Stimulated activated CD4-positive, alpha-beta T cell treated with anti-CD3 and anti-CD28 coated beads, Interleukin-2, amount 100 ng/mL, for 24 hours (primary cell): ENCODE data around the gene SPAG16.
"Not testable (repeated sequence)": the region's sequence is repeated elsewhere in the genome, so short reads cannot be mapped to it uniquely, and the experiment has no call there.

ENCODE experiments used
- DNase-seq, 2 donors: peaks; one replicate each; pipeline ENCODE4 v3.0.0-alpha.2; 2020

SPAG16 gene

DNA sequence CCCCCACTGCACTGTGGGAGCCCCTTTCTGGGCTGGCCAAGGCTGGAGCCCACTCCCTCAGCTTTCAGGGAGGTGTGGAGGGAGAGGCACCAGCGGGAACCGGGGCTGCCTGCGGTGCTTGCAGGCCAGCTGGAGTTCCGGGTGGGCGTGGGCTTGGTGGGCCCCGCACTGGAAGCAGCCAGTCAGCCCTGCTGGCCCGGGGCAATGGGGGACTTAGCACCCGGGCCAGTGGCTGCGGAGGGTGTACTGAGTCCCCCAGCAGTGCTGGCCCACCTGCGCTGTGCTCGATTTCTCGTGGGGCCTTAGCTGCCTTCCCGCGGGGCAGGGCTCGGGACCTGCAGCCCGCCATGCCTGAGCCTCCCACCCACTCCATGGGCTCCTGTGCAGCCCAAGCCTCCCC is 434.1 kb downstream of the SPAG16 start:
- not testable (repeated sequence) for DNase-seq

DNA sequence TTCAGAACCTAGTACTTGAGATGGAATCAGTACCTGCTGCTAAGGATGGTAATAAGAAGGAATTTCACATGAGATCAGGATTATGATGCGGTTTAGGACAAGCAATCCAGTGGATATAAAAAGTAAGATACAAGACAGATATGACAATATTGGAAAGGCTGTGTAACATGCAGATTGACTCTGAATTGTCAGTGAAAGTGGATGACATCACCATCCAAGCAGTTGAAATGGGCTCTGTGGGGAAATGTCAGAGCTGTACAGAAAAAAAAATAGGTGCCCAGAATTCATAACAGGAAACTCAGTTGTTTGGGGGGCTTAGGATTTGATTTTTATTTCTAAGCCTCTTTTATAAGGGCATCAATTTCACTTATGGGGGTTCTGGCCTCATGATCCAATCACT is 438.3 kb downstream of the SPAG16 start:
- DNase-seq = no peak

DNA sequence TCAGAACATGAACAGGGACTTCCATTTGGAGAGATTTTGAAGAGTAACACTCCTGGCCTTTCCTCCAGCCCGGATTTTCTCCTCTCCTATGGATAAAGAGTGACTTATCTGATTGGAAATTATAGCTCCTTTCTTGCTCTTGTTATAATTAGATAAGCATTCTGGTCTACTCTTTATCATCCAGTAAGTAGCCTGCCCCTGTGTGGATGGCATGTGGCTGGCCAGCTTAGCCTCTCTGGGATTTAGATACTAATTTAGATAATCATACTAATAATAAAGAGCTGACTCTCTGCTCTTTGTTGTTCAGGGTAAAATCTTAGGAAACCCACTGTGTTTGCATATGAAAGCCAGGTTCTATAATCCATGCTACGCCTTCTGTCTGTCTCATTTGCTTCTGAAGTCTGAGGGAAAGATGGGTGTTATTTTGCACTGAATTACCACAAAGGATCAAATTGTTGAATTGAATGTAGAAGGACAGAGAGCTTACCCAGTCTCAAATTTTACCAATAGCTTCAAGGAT is 438.8 kb downstream of the SPAG16 start:
- no peak for DNase-seq

DNA sequence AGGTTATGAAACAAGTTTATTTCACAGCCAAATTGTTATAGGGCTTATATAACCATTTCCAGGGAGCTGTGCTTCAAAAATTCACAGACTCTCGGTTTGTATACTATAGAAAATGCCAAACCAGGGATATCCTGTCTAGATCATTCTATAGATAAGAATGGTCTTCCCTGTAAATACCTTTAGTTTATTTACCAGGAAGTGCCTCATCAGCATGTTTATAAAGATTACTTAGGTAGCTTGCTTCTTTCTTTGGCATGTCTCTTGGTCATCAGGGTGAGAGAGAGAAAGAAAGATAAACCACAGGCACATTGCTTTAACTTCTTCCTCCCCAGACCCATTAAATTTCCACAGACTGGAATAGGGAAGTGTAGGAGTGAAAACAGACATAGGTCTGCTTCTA is 439.4 kb downstream of the SPAG16 start:
- DNase-seq = no peak

DNA sequence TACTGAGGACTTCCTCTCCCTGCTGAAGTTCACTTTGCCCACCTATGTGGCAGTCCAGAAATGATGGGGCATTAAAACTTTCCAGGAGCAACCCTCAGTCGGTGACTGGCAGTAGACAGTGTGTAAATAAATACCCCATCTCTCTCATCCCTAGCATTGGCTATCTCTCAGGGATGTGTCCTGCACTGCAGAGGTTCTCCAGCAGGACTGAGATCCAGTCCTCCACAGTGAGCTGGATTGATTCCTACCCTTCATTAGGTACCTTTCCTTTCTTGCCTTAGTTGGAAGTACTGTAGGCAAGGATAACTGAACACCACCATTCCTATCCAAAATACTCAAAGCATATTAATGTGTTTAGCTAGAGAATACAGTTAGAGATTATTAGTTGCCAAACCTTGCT is 441.8 kb downstream of the SPAG16 start:
- DNase-seq = no peak

DNA sequence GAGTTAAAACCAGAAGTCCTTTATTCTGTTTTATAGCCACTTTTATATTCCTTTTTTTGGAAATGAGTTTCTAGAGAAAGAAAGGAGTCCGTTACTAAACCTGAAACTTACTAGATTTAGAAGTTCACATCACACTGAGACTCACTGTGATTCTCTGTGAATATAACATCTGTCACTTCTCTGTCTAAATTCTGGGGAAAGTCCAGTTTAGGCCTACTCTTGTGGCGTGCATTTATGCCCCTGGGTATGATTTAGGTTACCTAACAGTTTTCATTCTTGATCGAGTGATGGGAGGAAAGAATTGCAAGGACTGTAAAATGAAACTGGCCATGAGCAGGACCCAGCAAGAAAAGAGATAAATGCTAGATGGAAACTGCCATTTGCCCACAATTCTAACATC is 449.6 kb downstream of the SPAG16 start:
- no peak for DNase-seq

DNA sequence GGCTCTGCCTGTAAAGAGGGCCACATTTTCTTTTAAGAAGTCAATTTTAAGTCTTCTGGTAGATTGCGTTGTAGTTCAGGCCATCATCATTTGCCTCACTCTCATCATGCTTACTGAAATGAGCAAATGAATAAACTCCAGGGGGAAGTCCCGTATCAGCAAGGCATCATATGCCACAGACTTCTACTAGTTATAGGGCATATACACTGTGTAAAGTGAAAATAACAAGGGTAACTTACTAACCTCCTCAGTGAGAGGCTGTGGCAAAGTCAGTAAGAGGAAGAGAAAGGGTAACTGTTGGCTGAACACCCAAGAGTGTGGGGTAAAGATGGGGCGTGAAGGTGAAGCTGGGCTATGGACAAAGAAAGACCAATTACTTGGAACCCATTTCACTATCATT is 456.2 kb downstream of the SPAG16 start:
- DNase-seq = no peak

DNA sequence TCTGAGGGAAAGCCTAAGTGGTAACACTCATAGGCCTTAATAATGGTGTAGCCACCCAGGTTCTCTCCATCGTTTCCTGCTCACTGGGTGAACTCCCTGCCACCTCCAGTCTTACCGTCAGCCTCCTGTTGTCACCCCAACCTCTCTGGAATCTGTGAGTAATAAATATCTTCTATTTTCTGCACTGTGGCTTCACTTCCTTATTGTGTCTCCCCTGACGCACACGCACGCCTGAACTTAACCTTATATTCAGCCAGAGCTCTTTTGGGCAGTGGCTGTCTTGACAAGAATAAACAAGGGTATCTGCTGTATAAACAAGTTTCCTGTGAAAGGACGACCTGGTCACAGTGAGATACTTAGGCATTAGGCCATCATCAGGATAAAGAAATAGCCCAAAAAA is 467.2 kb downstream of the SPAG16 start:
- DNase-seq = no peak

DNA sequence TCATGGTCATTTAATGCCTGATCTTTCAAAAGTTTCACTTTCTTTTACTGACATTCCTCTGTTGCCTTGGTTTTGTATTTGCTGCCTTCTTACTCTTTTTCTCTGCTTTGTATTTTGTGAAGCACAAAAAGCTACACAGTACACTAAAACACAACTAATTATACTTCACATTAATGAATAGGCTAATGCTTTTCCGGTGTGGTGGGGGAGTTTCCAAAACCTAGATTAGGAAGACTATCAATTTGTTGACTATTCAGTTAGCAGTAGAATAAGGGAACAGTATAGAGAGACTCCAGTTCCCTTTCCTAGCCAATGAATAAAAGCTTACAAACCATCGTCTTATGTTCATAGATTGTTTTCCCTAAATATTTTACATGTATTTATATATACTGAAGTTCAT is 468.3 kb downstream of the SPAG16 start:
- DNase-seq = no peak

DNA sequence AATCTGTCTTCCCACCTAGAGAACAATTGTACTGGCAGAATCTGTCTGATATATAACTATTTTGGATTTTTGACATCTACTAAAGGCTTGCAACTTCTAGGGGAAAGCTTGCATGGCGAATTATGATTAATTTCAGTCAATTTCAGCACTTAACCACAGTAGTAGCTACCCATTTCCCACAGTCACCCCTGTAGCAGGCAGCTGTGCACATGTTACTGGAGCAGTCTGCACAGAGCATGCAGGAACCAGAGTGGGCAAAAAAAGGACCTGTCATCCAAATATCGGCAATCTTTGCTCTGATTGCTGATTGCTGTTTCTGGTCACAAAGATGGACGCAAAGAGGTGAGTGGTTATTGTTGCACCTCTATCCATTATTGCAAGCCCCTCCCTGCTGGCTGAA is 473.3 kb downstream of the SPAG16 start:
- DNase-seq = no peak

DNA sequence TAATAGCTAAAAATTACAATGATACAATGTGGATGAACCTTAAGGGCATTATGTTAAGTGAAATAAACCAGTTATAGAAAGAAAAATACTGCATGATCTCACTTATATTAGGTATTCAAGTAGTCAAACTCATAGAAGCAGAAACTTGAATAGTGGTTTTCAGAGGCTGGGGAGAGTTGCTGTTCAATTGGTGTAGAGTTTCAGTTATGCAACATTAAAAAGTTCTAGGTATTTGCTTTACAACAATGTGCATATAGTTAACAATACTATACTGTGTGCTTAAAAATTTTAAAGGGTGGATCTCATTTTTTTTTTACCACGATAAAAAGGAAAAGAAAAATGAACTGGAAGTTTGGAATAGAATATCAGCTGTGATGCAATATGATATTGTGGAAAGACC is 479.1 kb downstream of the SPAG16 start:
- DNase-seq = no peak

DNA sequence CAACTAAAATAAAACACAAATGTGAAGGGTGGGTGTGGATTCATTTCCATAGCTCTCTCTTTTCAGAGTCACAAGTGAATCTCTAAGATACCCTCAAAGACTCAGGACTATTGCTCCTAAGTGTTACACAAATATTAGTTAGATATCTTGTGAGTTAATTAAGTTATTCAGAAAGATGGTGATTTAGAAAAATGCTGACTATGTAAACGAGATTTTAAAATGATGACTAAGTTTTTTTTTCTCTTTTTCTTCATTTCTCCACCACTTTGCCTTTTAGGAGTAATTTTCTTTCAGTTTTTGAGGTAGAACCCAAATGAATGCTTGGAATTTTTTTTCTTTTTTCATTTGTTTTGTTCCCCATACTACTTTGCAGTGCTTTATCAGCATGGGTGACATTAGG is 479.7 kb downstream of the SPAG16 start:
- no peak for DNase-seq

DNA sequence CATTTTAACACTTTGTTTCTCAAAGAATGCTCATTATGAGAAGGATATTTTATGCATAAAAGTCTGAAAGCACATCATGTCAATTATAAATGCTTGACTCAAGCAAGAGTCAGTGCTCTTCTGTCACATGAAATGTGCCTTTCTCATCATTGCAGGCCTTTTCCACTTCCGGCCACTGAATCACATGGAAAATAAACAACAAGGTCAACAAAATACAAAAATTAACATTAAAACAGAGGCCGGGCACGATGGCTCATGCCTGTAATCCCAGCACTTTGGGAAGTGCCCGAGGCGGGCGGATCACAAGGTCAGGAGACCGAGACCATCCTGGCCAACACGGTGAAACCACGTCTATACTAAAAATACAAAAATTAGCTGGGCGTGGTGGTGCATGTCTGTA is 480.6 kb downstream of the SPAG16 start:
- DNase-seq = no peak

DNA sequence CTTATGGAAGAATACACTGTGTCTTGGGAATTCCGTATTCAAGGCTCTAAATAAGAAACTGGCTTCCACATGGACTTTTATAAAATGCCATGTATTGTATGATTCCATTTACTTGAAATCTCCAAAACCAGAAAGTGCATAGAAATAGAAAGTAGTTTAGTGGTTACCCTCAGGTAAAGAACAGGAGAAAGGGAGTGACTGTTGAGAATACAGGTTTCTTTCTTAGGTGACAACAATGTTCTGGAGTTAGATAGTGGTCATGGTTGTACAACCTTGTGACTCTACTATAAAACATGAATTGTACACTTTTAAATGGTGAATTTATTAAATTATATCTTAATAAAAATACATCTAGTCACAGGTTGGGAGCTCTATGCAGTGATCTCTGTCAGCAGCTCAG is 481.8 kb downstream of the SPAG16 start:
- no peak for DNase-seq

DNA sequence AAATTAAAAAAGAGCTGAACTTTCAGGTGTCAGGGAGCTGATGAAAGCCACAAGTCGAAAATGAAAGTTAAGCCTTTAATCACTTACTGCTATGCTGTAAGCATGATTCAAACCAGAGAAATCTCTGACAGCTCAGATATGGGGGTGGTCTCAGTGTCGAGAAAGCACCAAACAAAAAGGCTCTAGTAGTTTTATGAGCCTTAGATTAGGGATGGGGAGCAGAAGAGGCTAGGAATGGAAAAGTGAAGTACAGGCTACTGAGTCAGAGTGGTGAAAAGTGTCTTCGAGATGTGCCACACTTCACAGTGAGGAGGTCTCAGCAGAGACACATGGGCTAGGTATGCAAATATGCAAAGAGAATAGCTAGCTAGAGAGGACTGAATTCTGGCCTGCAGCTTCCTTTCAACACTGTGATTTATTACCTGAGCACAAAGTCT is 482.2 kb downstream of the SPAG16 start:
- DNase-seq = no peak

DNA sequence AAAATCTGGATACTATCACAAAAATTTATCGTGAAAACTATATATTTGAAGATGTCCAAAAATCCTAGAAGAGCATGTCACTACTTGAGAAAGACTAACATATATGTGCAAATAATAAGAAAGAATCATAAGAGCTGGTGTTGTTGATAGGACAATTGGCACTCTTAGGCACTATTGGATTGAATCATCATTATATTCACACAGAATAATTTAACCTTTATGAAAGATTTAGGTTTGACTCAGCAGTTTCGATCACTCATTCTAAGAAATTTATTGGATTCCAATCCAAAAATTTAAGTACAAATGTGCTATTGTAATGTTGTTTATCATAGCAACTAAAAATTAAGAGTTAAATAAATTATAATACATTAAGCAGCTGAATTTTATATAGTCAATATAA is 503.6 kb downstream of the SPAG16 start:
- DNase-seq = no peak

DNA sequence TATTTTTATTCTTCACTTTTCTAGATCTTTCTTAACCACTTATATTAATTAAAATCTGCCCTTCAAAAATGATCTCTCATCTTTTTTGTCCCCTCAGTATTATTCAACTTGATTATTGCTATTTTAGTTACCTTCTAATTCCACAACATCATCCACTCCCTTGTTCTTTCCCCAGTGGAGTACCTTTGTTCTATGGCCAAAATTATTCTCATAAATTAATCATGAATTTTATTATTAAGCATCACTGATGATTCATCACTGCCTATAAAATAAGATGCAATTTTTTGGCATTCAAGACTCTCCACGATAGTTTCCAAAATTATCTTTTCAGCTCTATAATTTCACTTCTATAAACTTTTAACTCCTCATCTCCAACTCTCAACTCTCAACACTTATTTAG is 505.7 kb downstream of the SPAG16 start:
- no peak for DNase-seq

DNA sequence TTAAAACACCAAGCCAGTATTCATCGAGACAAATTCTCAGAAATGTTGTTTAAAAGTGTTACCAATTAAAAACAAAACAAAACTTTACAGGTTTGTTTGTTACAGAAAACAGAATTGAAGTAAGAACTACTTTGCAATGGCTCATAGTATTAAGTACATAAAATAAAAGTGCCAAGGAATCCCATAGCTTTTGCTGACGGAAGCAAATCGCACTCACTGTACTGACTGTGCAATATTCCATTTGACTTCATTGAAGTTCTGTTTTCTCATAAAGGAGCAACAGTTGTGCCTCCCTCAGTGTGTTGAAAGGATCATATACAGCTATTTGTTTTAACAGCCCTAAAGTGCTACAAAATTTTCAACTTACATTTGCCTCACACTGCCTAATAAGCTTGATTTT is 507.8 kb downstream of the SPAG16 start:
- DNase-seq = no peak

DNA sequence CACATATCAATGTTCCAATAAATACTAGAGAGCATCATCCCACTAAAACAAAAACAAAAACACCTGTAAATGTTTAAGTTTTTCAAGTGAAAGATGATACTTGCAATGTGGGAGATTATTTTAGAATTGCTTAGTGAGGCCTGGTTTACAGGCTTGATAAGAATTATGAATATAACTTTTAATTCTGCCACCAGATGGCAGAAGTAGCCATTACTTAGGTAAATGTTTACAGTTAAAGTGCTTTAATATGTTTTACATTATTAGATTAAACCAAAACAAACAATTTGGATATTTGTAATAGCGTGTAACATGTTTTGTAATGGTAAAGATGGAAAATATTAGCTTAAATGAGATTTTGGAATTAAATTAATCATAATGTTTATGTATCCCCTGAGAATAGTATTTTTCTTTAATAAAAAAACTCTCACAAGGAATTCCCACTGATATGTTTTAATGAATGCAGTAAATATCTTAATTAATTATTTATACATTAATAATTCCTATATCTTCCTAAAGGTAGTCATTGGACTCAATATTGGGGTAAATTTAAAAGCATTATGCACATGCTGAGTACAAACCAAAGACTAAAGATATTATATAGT is 522.0 kb downstream of the SPAG16 start:
- no peak for DNase-seq

DNA sequence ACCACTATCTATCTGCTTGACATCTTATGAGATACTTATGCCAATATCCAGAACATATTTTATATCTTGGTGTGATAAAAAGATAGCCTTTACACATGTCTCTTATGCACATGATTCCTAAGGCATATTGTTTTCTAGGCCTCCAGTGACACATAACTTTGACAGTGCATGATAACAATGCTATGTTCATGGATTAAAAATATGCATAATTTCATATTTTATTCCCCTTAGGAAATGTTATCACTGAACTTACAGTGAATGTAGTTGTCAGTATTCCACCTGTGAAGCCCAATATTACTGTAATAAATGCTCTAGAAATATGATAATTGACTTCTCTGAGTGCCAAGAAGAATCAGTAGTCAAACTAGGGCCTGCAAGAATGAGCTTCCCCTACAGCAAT is 532.3 kb downstream of the SPAG16 start:
- DNase-seq = no peak

DNA sequence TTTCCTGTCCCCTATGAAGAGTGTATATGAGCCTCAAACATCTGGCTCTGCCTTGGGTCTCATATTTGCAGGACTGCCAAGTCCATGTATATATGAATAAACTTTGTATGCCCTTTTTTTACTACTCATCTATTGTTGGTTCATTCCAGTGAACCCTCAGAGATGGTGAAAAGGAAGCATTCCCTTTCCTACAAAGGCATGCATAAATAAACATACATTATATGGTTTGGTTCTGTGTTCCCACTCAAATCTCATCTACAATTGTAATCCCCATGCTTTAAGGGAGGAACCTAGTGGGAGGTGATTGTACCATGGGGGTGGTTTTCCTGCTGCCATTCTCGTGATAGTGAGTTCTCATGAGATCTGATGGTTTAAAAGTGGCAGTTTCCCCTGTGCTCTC is 534.2 kb downstream of the SPAG16 start:
- no peak for DNase-seq

DNA sequence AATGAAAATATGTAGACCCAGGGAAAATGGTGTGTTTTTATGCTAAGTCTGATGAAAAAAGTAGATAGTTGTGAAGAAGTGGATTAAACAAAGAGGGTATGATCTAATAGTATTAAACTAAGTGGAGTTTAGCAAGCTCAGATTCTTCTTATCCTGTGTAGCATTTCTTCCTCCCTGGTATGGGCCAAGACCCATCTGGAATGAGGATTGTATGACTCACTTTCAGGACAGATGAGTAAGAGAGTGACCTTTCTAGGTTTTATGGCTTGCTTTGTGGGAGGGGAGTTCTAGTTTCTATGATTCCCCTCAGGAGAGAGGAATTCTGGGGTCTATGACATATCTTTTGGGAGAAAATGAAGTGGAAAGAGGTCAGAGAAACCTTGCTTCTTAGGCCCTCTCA is 550.1 kb downstream of the SPAG16 start:
- no peak for DNase-seq

DNA sequence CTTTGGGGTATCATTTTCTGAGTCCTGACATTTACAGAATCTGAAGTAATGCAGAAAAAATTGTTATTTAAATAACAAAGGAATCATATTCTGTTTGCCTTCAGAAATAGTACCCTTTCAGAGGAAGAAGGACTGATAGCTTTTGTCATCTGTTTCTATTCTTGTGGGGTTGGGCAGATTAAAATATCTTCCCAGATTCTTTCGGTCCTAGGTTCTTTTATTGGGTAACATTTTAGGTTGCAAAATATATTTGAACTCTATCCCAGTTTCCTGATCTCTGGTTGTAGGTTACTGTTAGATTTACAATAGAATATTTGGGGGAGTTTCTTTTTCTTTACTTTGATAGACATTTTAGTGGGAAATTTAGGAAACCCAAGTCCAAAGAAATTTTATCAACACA is 550.5 kb downstream of the SPAG16 start:
- DNase-seq = no peak

DNA sequence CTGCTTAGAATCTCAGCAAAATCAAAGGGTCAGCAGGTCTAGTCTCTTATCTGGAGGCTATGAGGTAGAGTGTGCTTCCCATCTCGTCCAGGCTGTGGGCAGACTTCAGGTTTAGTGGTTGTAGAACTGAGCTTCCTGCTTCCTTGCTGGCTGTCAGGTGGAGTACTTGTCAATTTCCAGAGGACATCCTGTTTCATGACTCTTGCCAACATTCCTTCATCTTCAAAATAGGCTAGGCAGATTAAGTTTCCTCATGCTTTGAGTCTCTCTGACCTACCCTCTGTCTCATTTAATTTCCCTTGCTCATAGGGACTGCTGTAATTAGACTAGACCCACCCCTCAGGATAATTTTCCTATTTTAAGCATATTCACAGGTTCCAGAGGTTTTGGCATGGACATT is 562.6 kb downstream of the SPAG16 start:
- no peak for DNase-seq

DNA sequence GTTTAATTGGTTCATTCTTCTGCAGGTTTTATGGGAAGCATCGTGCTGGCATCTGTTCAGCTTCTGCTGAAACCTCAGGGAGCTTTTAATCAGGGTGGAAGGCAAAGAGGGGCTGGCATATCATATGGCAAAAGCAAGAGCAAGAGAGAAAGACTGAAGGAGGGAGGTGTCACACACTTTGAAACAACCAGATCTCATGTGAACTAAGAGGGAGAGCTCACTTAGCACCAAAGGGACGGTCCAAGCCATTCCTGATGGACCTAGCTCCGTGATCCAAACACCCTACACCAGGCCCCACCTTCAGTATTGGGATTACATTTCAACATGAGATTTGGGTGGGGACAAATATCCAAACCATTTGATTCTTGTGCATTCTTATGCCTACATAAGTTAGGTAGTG is 563.1 kb downstream of the SPAG16 start:
- no peak for DNase-seq

DNA sequence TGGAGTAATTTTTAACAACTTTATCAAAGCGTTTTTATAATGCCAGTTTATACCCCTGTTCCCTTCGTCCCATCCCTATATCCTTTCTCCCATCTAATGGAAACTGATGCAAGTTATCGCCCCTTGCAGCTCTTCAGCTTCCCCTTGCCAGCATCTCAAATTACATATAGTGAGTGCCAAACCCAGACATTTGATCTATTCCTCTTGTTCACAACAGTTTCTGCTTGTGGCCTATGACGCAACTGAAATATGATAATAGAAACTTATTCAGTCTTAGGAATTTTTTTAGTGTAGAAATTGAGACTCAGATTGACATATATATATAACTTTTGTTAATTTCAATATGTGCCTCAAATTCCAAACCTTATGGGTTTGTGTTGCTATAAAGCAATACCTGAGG is 564.4 kb downstream of the SPAG16 start:
- no peak for DNase-seq
